ENCODE results near the gene MAP7D2.
A peak's percentile ranks its signal among the peaks of the same experiment; 100 is the strongest.
"Not testable (repeated sequence)": the region's sequence is repeated elsewhere in the genome, so short reads cannot be mapped to it uniquely, and the experiment has no call there.

The MAP7D2 gene

GRCh38 chrX:20140420-20140819 is 23.7 kb upstream of the MAP7D2 start:
- Histone ChIP-seq H3K27me3 (ENCODE audit: control insufficient read depth, insufficient read depth, low read length) (no peaks in the 10 kb centered on the region), H3K36me3 (ENCODE audit: control insufficient read depth, insufficient read depth, low read length) (peaks cover 49% of the 10 kb centered on the region), H3K4me3 (ENCODE audit: low read depth, low read length) (peak overlapping the region; percentile 99), H3K4me1 (ENCODE audit: control insufficient read depth, insufficient read depth, low read length) (peaks cover 14% of the 10 kb centered on the region), H3K9ac (ENCODE audit: low read depth, low read length) (peak overlapping the region; percentile 99), H3K27ac (ENCODE audit: low read depth, low read length) (no peak overlapping the region), H3K9me3 (ENCODE audit: control insufficient read depth, insufficient read depth, low read length) (no peaks in the 10 kb centered on the region)

- H3K9ac ChIP-seq (ENCODE audit: low read depth, low read length) = no peak overlapping the region
- no peaks in the 10 kb centered on the region for H3K9me3 ChIP-seq (ENCODE audit: control insufficient read depth, insufficient read depth, low read length)
- H3K4me1 ChIP-seq (ENCODE audit: control insufficient read depth, insufficient read depth, low read length) = peaks cover 14% of the 10 kb centered on the region
- peak overlapping the region; percentile 99 for H3K4me3 ChIP-seq (ENCODE audit: low read depth, low read length)
- peaks cover 54% of the 10 kb centered on the region for H3K36me3 ChIP-seq (ENCODE audit: control insufficient read depth, insufficient read depth, low read length)
- no peaks in the 10 kb centered on the region for H3K27me3 ChIP-seq (ENCODE audit: control insufficient read depth, insufficient read depth, low read length)
- H3K27ac ChIP-seq (ENCODE audit: low read depth, low read length) = no peak overlapping the region
Measured at GRCh38 chrX:20139966-20140365, 23.3 kb upstream of the MAP7D2 start.

- Histone ChIP-seq H3K36me3 (ENCODE audit: control insufficient read depth, insufficient read depth, low read length) (peaks cover 92% of the 10 kb centered on the region), H3K9ac (ENCODE audit: low read depth, low read length) (no peak overlapping the region)
Measured at GRCh38 chrX:20135944-20136343, 19.2 kb upstream of the MAP7D2 start.

GRCh38 chrX:20132666-20133065 is 16.0 kb upstream of the MAP7D2 start:
- Histone ChIP-seq H3K27me3 (ENCODE audit: control insufficient read depth, insufficient read depth, low read length) (no peaks in the 10 kb centered on the region), H3K9me3 (ENCODE audit: control insufficient read depth, insufficient read depth, low read length) (no peaks in the 10 kb centered on the region), H3K36me3 (ENCODE audit: control insufficient read depth, insufficient read depth, low read length) (peaks cover 93% of the 10 kb centered on the region), H3K4me3 (ENCODE audit: low read depth, low read length) (no peak overlapping the region), H3K9ac (ENCODE audit: low read depth, low read length) (no peak overlapping the region), H3K27ac (ENCODE audit: low read depth, low read length) (no peak overlapping the region), H3K4me1 (ENCODE audit: control insufficient read depth, insufficient read depth, low read length) (no peaks in the 10 kb centered on the region)

More at GRCh38 chrX:20135944-20136343, 19.2 kb upstream of the MAP7D2 start:
- Histone ChIP-seq H3K4me3 (ENCODE audit: low read depth, low read length) (no peak overlapping the region), H3K27me3 (ENCODE audit: control insufficient read depth, insufficient read depth, low read length) (no peaks in the 10 kb centered on the region), H3K27ac (ENCODE audit: low read depth, low read length) (no peak overlapping the region), H3K4me1 (ENCODE audit: control insufficient read depth, insufficient read depth, low read length) (peaks cover 14% of the 10 kb centered on the region), H3K9me3 (ENCODE audit: control insufficient read depth, insufficient read depth, low read length) (no peaks in the 10 kb centered on the region)

- no peaks in the 10 kb centered on the region for H3K9me3 ChIP-seq (ENCODE audit: control insufficient read depth, insufficient read depth, low read length)
- H3K36me3 ChIP-seq (ENCODE audit: control insufficient read depth, insufficient read depth, low read length) = peaks cover 77% of the 10 kb centered on the region
- no peaks in the 10 kb centered on the region for H3K27me3 ChIP-seq (ENCODE audit: control insufficient read depth, insufficient read depth, low read length)
- H3K4me3 ChIP-seq (ENCODE audit: low read depth, low read length) = no peak overlapping the region
- no peak overlapping the region for H3K9ac ChIP-seq (ENCODE audit: low read depth, low read length)
- no peak overlapping the region for H3K27ac ChIP-seq (ENCODE audit: low read depth, low read length)
- no peaks in the 10 kb centered on the region for H3K4me1 ChIP-seq (ENCODE audit: control insufficient read depth, insufficient read depth, low read length)
Measured at GRCh38 chrX:20130357-20130756, 13.7 kb upstream of the MAP7D2 start.

- no peak overlapping the region for H3K27ac ChIP-seq (ENCODE audit: low read depth, low read length)
- no peak overlapping the region for H3K9ac ChIP-seq (ENCODE audit: low read depth, low read length)
- H3K4me1 ChIP-seq (ENCODE audit: control insufficient read depth, insufficient read depth, low read length) = no peaks in the 10 kb centered on the region
- H3K27me3 ChIP-seq (ENCODE audit: control insufficient read depth, insufficient read depth, low read length) = no peaks in the 10 kb centered on the region
- no peak overlapping the region for H3K4me3 ChIP-seq (ENCODE audit: low read depth, low read length)
- H3K9me3 ChIP-seq (ENCODE audit: control insufficient read depth, insufficient read depth, low read length) = no peaks in the 10 kb centered on the region
- peaks cover 76% of the 10 kb centered on the region for H3K36me3 ChIP-seq (ENCODE audit: control insufficient read depth, insufficient read depth, low read length)
Measured at GRCh38 chrX:20129547-20129946, 12.8 kb upstream of the MAP7D2 start.

- no peak overlapping the region for H3K9ac ChIP-seq (ENCODE audit: low read depth, low read length)
- no peaks in the 10 kb centered on the region for H3K9me3 ChIP-seq (ENCODE audit: control insufficient read depth, insufficient read depth, low read length)
- H3K27me3 ChIP-seq (ENCODE audit: control insufficient read depth, insufficient read depth, low read length) = no peaks in the 10 kb centered on the region
- H3K36me3 ChIP-seq (ENCODE audit: control insufficient read depth, insufficient read depth, low read length) = peaks cover 69% of the 10 kb centered on the region
- H3K4me1 ChIP-seq (ENCODE audit: control insufficient read depth, insufficient read depth, low read length) = no peaks in the 10 kb centered on the region
- H3K27ac ChIP-seq (ENCODE audit: low read depth, low read length) = no peak overlapping the region
- no peak overlapping the region for H3K4me3 ChIP-seq (ENCODE audit: low read depth, low read length)
Measured at GRCh38 chrX:20128670-20129069, 12.0 kb upstream of the MAP7D2 start.

GRCh38 chrX:20127440-20127839 is 10.7 kb upstream of the MAP7D2 start:
- H3K36me3 ChIP-seq (ENCODE audit: control insufficient read depth, insufficient read depth, low read length) = peaks cover 57% of the 10 kb centered on the region
- H3K27ac ChIP-seq (ENCODE audit: low read depth, low read length) = not testable (repeated sequence)

GRCh38 chrX:20126833-20127232 is 10.1 kb upstream of the MAP7D2 start:
- H3K27ac ChIP-seq (ENCODE audit: low read depth, low read length); H3K9ac ChIP-seq (ENCODE audit: low read depth, low read length); H3K9me3 ChIP-seq (ENCODE audit: control insufficient read depth, insufficient read depth, low read length); H3K4me3 ChIP-seq (ENCODE audit: low read depth, low read length); H3K27me3 ChIP-seq (ENCODE audit: control insufficient read depth, insufficient read depth, low read length); H3K4me1 ChIP-seq (ENCODE audit: control insufficient read depth, insufficient read depth, low read length): not testable (repeated sequence)
- peaks cover 51% of the 10 kb centered on the region for H3K36me3 ChIP-seq (ENCODE audit: control insufficient read depth, insufficient read depth, low read length)

More at GRCh38 chrX:20127440-20127839, 10.7 kb upstream of the MAP7D2 start:
- not testable (repeated sequence) for H3K27me3 ChIP-seq (ENCODE audit: control insufficient read depth, insufficient read depth, low read length); H3K4me1 ChIP-seq (ENCODE audit: control insufficient read depth, insufficient read depth, low read length); H3K4me3 ChIP-seq (ENCODE audit: low read depth, low read length); H3K9ac ChIP-seq (ENCODE audit: low read depth, low read length); H3K9me3 ChIP-seq (ENCODE audit: control insufficient read depth, insufficient read depth, low read length)

- no peaks in the 10 kb centered on the region for H3K4me1 ChIP-seq (ENCODE audit: control insufficient read depth, insufficient read depth, low read length)
- H3K9ac ChIP-seq (ENCODE audit: low read depth, low read length) = no peak overlapping the region
- no peak overlapping the region for H3K27ac ChIP-seq (ENCODE audit: low read depth, low read length)
- H3K4me3 ChIP-seq (ENCODE audit: low read depth, low read length) = no peak overlapping the region
- H3K36me3 ChIP-seq (ENCODE audit: control insufficient read depth, insufficient read depth, low read length) = peaks cover 34% of the 10 kb centered on the region
- H3K9me3 ChIP-seq (ENCODE audit: control insufficient read depth, insufficient read depth, low read length) = no peaks in the 10 kb centered on the region
- no peaks in the 10 kb centered on the region for H3K27me3 ChIP-seq (ENCODE audit: control insufficient read depth, insufficient read depth, low read length)
Measured at GRCh38 chrX:20124964-20125363, 8.3 kb upstream of the MAP7D2 start.

- H3K36me3 ChIP-seq (ENCODE audit: control insufficient read depth, insufficient read depth, low read length) = no peaks in the 10 kb centered on the region
- no peaks in the 10 kb centered on the region; the same call in 1 of the 2 replicates for H3K4me1 ChIP-seq (ENCODE audit: control insufficient read depth, insufficient read depth, low read length)
- no peak overlapping the region for H3K9ac ChIP-seq (ENCODE audit: low read depth, low read length)
- no peak overlapping the region for H3K27ac ChIP-seq (ENCODE audit: low read depth, low read length)
- H3K9me3 ChIP-seq (ENCODE audit: control insufficient read depth, insufficient read depth, low read length) = no peaks in the 10 kb centered on the region
- H3K27me3 ChIP-seq (ENCODE audit: control insufficient read depth, insufficient read depth, low read length) = peaks cover 30% of the 10 kb centered on the region
- H3K4me3 ChIP-seq (ENCODE audit: low read depth, low read length) = no peak overlapping the region
Measured at GRCh38 chrX:20118065-20118824, 1.5 kb upstream of the MAP7D2 start.
